H54 (cell line): ENCODE measurements around the gene RMND5B.
A peak's percentile ranks its signal among the peaks of the same experiment; 100 is the strongest.
"Not testable (repeated sequence)": the region's sequence is repeated elsewhere in the genome, so short reads cannot be mapped to it uniquely, and the experiment has no call there.

Source experiments
- DNase-seq: peaks from one replicate; pipeline ENCODE4 v3.0.0; 2011; ENCODE audit warnings: low spot score, mixed read lengths; ENCODE audit not compliant: insufficient read length
- FAIRE-seq: peaks from 3 replicates; lab custom pipeline; 2011; peaks lifted over from hg19 to GRCh38; lab: Jason Lieb, UNC
- POLR2A ChIP-seq: IDR thresholded peaks from 2 replicates; pipeline ENCODE4 v1.6.1; 2011; ENCODE audit warnings: low read depth, mild to moderate bottlenecking, low read length

The RMND5B gene

DNA sequence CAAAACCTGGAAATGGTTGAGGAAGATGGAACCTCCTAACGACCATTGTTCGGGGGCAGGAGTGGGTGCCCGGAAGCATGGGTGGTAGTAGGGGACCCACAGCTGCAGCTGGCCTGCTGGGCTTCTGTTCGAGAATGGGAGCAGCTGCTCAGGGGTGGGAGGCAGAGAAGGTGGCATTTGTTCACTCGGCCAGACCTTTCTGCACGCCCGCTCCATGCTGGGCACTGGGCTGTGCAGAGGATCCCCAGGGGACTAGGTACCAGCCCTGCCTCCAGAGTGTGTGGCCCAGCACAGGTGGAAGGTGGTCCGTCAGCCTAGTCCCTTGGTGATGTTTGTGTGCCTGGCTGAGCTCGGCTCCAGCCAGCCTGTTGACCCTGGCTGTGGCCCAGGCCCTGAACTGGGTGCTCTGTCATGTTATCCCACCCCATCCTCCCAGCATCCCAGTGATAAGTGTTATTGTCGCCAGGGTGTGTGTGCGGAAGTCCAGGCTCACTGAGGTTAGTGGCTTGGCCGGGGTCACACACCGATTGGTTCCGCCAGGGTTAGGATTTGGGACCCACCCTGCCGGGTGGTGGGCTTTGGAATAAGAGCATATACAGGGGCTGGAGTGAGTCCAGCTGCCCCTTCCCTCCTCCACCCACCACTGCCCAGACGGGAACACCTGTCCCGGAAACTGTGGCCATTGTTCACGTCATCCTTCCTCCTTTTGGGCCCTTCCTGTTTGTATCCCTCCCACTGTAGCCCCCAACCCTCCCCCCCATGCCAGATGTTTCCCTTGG lies 12.7 kb upstream of the RMND5B start:
- no peak for DNase-seq

GRCh38 chr5:178119915-178120606 lies 10.8 kb upstream of the RMND5B start:
- no peak for TF ChIP-seq POLR2A
- FAIRE-seq (no peak), DNase-seq (no peak)

More for the DNA sequence above, 12.7 kb upstream of the RMND5B start:
- FAIRE-seq: no peak
- TF ChIP-seq POLR2A: no peak

GRCh38 chr5:178120607-178121357 lies 10.0 kb upstream of the RMND5B start:
- TF ChIP-seq POLR2A: no peak
- no peak for FAIRE-seq
- peak; percentile 88 for DNase-seq

- TF ChIP-seq POLR2A: no peak
- no peak for DNase-seq
- FAIRE-seq: no peak
Measured at GRCh38 chr5:178121391-178122276, 9.2 kb upstream of the RMND5B start.

DNA sequence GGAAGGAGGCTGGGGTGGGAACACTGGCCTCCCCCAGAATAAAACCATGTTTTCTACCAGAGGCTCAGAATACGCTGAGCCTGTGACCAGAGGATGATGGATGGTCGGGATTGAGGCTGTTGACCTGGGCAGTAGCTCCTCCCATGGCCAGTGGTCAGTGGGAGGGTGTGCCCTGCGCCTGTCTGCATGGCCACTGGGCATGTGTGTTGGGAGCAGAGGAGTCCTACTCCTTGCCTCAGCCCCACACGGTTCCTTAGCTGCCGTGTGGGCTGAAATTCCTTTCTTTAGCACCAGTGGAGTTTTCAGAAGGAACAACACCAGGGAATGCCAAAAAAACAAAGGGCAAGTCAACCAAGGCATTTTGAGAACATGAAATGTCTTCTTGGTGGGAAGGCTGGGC lies 8.5 kb upstream of the RMND5B start:
- DNase-seq: no peak
- no peak for FAIRE-seq
- TF ChIP-seq POLR2A: no peak

GRCh38 chr5:178123094-178123965 lies 7.5 kb upstream of the RMND5B start:
- FAIRE-seq: no peak
- DNase-seq: no peak
- no peak for TF ChIP-seq POLR2A

DNA sequence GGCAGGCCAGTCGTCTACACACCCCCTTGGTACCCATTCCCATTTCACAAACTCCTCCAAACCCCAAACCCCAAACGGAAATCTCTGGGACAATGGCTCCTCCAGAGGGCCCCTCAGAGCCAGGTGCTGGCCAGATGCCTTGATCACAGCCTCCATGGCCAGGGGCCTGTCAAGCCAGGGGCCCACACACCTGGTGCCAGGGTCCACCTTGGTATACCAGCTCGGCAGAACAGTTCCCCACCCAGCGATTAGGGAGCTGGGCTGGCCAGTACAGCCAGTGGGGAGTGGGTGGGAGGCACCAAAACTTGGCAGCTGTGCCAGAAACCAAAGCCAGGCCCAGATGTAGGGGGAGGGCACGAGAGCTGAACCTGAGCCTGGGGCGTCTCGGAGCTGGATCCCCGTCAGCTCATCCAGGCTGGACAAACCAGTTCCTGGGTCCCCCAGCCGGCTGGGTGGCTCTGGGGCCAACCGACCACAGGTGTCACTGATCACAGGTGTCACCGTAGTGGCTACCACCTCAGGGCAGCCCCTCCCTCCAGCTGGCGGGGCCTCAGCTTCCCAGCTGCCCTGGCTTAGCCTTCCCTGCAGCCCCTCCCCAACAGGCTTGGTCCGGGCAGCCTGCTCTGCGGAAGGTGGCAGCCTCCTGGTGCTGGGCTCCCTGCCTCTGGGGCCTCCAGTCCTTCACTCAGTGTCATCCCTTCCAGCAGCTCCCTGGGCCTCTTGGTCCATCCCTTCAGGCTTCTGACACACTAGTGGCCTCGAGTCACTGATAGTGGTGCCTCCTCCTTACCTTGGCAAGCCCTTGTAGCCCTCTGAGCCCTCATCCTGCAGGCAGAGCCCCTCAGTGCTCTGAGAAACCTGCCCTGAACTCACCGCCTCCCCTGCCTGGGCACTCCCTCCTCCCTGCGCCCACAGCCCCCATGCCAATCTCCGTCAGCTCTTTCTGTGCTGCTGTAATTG lies 6.6 kb upstream of the RMND5B start:
- no peak for TF ChIP-seq POLR2A
- DNase-seq: no peak
- FAIRE-seq: no peak

- no peak for TF ChIP-seq POLR2A
- FAIRE-seq: no peak
- DNase-seq: no peak
Measured at GRCh38 chr5:178125253-178125906, 5.4 kb upstream of the RMND5B start.

DNA sequence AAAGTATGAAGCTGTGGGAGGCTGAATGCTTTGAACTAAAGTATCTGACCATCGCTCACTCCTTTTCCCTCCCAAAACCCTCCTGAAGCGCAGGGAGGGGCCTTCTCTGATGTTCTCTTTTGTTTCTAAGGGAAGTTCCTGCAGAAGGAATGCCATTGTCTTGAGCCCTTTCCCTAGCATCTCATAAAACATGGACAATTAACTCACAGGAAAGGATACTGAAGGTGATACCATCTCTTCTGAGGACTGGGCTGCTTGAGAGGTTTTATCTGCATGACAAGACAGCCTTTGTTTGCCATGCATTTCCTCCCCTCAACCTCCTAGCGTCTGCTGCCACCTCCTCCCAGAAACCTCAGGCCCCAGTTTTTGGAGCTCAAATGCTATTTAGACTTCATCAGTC lies 4.3 kb upstream of the RMND5B start:
- FAIRE-seq (no peak), DNase-seq (no peak)
- TF ChIP-seq POLR2A: no peak

GRCh38 chr5:178127300-178128009 lies 3.4 kb upstream of the RMND5B start:
- FAIRE-seq, DNase-seq: not testable (repeated sequence)
